Right ventricle myocardium superior (tissue), 1 donor: Measurements from ENCODE around the gene MEF2A. TPM values are rescaled to one million over a fixed set of nuclear protein-coding genes. Genes with fewer than 3 reads are reported as not detected.

Source experiments
- ATAC-seq: fragments of 200-7000 bp; cut with Tn5 transposase; one replicate; pipeline ENCODE4 v1.9.1; 2020; ENCODE audit warnings: mild to moderate bottlenecking; ENCODE audit not compliant: poor library complexity
- DNase-seq: peaks from one replicate; pipeline ENCODE4 v3.0.0-alpha.2; 2020
- intact Hi-C: fragments of 100-400 bp; cut with DNase I; formaldehyde crosslinking; loops from one replicate; pipeline ENCODE4 v1.11.2; 2022
- total RNA-seq: library from RNA; stranded (reverse); fragmentation: NEBNext Ultra II Directional; extraction: Animal tissue kit (Norgen Biotek cat#: 25700); gene quantifications from one replicate; pipeline ENCODE4 v1.2.1, GENCODE V29; 2021
- donor health status: DM: no; HTN: yes; CAD: no; lungs with severe emphysema.

Gene MEF2A
- total RNA-seq, 1 donor from 2014 or later = 137 TPM

DNA sequence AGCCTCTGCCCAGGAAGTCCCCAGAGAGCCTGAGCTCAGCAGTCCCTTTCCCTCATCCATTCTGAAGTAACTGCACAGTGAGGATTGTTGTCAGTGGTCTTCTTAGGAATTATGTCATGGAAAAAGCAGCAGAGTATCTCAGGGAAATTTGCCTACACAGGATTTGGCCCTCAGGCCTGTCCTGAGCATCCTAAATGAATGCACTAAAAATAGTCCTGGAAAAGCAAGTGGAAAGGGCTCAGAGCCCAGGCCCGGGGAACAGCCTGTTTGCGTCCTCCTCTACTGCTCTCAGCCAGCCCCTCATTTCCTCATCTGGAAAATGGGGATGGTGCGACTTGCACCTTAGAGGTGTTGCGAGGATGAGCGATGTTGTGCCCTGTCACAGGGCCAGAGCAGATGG is 145.8 kb downstream of the MEF2A start:
- DNase-seq = peak; percentile 56
- intact Hi-C loops = no loop called here
- peak; percentile 55 for ATAC-seq

DNA sequence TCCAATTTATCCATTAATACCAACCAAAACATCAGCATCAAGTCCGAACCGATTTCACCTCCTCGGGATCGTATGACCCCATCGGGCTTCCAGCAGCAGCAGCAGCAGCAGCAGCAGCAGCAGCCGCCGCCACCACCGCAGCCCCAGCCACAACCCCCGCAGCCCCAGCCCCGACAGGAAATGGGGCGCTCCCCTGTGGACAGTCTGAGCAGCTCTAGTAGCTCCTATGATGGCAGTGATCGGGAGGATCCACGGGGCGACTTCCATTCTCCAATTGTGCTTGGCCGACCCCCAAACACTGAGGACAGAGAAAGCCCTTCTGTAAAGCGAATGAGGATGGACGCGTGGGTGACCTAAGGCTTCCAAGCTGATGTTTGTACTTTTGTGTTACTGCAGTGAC is 146.6 kb downstream of the MEF2A start:
- ATAC-seq = no peak
- no peak for DNase-seq
- intact Hi-C loops = no loop called here

DNA sequence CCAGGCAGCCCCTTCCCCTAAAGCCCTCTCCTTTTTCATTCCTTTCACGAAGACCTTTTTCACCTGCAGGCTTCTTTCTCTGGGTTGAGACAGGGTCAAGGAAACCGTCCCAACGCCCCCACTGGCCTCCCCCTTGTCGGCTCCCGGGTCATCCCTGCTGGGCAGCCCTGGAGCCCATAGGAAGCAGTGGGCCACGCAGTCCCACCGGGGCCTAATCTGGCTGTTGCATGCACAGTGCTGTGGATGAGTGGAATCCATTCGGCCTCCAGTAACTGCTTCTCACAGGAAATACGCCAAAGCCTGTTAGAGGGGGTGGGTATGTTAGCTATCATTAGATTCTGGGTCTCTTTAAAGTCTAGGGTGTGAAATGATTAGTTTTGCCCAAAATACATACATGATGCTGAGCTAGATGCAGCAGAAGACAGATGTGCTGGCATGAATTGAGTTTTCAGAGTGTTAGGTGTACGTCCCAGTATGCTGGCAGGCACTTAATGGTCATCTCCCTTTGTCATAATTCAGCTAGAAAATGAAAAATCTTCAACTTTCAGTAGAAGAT is 150.8 kb downstream of the MEF2A start:
- ATAC-seq (peak; percentile 16), DNase-seq (no peak)
- intact Hi-C loops = no loop called here

DNA sequence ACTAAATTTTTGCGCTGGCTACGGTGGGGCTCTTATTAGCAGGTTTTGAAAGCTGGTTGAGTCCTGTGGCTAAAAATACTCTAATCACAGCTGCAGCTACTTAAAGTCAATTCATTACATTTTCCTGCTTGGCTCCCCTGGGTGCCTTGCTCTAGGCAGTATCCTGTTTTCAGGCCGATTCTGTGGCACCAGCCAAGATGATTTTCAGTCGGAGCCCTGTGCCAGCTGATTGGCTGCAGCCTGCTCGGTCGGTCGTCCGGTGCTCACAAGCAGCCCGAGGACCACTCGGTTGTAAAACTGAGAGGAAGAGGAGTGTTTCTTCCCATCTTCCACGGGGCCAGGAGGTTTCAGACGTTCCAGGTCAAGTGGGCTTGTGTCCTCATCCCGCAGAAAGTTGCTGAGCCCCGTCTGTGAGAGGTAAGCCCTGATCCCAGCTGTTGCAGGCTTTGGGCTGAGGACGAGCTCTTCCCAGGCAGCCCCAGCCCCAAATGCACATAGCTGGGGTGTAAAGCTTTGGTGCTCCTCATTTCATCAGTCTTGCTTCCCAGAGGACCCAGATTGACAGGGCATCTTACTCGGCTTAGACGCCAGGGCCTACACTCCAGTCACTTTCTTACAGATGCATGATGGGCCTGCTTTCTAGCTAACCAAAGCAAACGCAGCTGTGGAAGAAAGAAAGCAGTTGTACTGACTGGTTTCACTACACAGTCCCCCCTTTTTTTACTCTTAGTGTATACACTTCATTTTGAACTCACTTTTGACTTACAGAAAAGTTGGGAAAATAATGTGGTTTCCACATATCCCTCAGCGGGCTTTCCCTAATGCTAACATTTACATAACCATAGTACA is 151.6 kb downstream of the MEF2A start:
- intact Hi-C loops = no loop called here
- ATAC-seq (peak; percentile 72), DNase-seq (peak; percentile 66)

DNA sequence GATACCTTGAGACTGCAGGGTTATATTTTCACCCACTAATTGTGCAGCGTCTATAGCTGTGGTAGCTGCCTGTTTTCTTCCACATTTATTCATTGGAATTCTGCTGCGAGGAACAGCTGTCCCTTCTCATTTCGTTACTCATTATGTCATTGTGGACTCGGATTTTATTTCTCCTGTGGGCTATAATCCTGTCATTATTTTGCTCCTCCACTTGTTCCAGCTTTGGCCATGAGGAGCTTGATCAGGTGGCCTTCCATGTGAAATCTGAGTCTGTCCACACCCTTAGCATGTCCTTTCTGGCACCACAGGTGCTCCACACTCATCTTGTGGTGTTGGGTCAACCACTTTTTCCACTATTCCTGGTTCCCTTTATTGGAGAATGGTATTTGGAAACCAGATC is 152.6 kb downstream of the MEF2A start:
- ATAC-seq (no peak), DNase-seq (no peak)
- intact Hi-C loops = no loop called here

DNA sequence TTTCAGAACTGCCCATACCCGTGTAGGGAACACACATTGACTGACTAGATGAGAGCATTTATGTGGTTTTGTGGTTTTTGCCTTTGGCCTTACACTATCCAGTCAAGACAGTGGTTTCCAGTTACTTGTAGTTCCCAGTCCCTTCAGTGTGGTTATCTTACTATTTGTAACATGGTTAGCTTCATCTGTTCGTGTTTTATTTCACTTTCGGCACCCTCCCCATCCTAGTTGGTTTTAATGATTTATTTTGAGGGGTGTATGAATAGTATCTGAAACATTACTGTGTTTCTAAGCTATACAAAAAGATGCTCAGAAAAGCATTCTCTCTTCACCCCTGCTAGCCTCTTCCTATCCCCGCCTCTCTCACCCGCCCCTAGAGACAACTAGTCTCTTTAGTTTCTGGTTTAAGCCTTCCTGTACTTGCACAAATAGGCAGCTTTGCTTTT is 153.3 kb downstream of the MEF2A start:
- ATAC-seq = no peak
- no peak for DNase-seq

DNA sequence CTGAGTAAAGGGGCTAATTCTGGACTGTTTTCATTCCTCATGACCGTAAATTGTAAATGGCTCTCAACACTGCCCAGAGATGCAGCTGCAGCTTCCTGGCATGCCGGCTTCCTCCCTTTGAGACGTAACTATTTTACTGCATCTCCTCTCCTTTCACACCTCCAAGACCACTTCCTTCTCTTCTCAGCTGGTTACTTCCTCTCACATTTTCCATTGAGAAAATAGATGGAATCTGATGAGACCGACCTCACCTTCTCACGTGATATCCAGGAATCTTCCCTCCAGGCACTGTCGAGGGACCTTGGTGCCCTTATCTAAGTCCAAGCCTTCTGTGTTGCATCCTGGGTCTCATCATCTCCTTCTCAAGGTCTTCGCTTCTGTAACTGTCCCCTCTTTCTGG is 154.7 kb downstream of the MEF2A start:
- DNase-seq = no peak
- intact Hi-C loops = no loop called here
- ATAC-seq = no peak

More for the DNA sequence above, 153.3 kb downstream of the MEF2A start:
- intact Hi-C loops = no loop called here

DNA sequence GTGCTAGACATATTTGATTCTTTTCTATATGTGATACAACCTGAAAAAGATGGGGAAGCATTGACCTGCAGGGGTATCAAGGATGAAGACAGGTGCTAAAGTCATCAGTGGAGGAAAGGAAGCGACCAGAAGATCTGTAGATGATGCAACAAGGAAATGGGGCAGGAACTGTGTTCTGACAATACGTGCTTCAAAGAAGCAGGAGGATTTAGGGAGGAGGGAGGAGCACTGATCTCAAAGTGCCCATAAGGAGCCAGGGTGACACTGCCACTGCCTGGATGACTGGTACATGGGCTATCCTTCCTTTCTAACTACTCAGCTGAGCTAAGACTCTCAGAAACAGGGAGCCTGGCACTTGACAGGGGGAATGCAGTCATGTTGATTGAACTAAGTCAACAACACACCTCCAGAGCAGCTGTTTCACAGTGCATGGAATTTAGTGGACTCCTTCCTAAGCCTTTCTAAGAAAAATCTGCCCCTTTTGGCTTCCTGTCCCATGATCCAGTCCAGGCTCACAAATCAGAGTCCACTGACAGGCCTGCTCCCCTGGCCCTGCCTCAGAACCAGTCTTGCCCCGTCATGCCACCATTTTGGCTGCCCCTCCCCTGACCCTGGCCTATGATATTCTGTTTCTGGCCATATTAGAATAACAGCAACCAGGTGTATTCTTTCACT is 155.5 kb downstream of the MEF2A start:
- DNase-seq = no peak
- ATAC-seq = no peak
- intact Hi-C loops = no loop called here

DNA sequence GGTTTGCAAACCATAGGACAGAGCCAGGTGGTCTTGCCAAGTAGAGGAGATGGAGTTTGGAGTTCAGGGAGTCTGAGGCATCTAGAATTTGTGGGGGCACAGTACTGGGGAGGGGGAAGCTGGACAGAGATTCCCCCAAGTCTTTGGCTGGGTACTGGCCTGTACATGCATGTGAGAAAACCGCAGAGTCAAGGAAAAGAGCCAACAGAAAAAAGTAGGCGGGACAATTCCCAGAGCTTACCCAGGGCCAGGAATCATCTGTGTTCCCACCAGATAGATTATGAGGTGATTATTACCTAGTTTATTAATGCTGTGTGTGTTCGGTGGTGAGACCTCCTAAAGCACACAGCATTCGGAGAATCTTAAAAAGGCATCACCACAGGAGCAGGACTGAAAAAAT is 156.1 kb downstream of the MEF2A start:
- ATAC-seq = no peak
- intact Hi-C loops = no loop called here
- DNase-seq = no peak

DNA sequence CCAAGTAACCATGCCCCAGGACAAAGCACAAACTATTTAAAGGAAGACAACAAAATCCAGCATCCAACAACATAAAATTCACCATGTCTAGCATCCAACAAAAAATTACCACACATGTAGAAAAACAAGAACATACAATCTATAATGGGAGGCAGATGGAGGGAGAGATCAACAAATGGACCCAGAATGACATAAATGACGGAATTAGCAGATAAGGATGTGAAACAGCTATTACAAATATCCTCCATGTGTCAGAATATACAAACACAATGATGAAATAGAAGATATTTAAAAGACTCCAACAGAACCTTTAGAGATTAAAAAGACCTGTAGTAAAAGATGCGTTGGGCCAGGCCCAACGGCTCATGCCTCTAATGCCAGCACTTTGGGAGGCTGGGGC is 156.6 kb downstream of the MEF2A start:
- ATAC-seq (no peak), DNase-seq (no peak)
- intact Hi-C loops = no loop called here

DNA sequence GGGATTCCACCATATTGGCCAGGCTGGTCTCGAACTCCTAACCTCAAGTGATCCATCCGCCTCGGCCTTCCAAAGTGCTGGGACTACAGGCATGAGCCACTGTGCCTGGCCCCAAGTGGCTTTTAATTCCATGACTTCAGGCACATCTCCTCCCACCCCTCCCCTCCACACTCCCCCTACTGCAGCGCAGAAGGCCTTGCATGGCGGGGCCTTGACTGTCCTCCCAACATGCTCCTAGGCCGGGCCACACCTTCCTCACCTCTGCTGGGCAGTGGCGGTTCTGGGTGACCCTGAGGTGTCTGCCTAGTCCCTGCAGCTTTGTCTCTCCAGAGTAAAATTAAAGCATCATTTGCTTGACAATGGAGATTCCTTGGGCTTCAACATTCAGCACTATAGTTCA is 160.5 kb downstream of the MEF2A start:
- DNase-seq (no peak), ATAC-seq (no peak)
- intact Hi-C loops = no loop called here

DNA sequence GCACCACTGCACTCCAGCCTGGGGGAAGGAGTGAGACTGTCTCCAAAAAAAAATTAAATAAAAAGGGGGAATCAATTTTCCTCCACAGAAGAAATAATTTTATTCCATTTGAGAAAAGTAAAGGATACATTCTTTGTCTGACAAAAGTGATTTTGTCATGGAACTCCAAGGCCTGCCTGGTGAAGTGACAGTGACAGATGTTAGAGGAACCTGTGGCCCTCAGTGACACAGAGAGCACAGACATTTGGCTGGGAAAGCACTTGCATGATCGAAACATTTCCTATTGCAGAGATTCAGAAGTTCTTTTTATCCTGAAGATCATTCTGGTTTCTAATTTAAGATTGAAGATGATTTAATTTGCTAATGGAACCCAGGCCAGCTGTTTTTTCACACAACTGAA is 161.5 kb downstream of the MEF2A start:
- intact Hi-C loops = no loop called here
- ATAC-seq (no peak), DNase-seq (no peak)

DNA sequence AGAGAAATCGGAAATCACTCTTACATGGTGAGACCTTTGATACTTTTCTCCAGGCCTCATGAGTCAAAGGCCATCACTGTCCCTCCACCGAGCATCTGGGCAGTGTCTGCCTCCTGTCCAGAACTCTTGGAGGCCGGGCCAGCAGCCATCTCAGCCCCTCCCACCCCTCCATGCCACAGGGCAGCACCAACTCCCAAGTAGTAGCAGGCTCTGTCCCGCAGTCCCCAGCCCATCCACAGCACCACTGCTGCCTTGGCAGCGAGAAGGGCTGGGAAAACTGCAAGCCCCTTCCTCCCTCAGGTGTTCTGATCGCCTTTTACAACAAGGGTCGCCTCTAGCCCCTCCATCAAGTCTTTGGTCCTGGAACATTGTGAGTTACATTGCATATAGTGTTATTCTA is 161.9 kb downstream of the MEF2A start:
- DNase-seq (no peak), ATAC-seq (no peak)
- intact Hi-C loops = no loop called here

DNA sequence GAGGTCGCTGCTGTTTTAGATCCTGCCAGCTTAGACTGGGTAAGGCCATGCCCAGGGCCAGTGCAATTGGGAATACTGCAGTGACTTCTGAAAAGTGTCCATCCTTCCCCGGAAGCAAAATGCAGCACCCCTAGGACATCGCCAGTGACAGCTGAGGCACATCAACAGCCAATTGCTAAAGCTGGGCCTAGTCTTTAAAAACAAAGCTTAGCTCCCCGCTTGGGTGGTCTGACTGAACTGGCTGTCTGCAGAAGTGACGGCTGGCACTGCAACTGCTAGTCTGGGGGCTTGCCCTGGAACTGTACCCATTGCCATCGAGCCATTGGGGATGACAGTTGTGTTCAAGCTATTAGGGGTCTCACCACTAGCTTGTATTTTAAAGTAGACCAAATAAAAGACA is 163.1 kb downstream of the MEF2A start:
- no peak for ATAC-seq
- intact Hi-C loops = no loop called here
- no peak for DNase-seq

DNA sequence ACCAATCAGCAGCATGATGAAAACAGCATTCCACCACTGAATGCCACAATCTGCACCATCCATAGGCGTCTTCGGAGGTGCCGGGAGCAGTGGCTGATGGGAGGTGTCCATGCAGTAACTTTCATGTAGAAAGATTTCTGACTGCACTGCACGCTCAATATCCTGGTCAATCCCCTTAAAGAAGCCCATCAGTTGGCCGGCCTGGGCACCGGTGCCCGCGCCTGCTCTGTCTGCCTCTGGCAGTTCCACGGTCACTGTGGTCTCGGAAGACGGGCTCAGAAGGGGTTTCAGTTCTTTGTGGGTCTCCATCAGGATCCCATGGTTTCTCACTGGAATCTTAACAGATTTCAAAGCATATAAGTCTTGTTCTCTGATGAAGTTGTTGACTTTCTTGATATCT is 163.5 kb downstream of the MEF2A start:
- intact Hi-C loops = no loop called here
- ATAC-seq (no peak), DNase-seq (no peak)

DNA sequence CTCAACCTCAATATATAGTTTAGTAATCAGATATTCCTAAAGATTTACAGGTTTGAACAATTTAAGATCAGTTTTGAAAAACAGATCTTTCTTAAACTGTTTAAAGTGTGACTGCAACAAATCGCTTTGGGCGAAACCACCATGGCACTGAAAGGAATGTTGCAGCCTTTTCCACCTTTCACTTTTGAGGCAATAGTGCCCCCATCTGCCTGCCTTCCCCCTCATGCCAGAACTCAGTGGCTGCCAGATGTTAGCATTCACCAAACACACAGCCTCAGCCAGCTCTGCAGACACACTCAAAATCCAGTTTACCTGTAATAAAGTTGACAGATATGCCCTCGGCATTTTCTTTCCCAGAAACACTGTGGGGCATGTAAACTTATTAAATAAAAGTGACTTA is 164.1 kb downstream of the MEF2A start:
- intact Hi-C loops = no loop called here
- DNase-seq (no peak), ATAC-seq (peak; percentile 29)

DNA sequence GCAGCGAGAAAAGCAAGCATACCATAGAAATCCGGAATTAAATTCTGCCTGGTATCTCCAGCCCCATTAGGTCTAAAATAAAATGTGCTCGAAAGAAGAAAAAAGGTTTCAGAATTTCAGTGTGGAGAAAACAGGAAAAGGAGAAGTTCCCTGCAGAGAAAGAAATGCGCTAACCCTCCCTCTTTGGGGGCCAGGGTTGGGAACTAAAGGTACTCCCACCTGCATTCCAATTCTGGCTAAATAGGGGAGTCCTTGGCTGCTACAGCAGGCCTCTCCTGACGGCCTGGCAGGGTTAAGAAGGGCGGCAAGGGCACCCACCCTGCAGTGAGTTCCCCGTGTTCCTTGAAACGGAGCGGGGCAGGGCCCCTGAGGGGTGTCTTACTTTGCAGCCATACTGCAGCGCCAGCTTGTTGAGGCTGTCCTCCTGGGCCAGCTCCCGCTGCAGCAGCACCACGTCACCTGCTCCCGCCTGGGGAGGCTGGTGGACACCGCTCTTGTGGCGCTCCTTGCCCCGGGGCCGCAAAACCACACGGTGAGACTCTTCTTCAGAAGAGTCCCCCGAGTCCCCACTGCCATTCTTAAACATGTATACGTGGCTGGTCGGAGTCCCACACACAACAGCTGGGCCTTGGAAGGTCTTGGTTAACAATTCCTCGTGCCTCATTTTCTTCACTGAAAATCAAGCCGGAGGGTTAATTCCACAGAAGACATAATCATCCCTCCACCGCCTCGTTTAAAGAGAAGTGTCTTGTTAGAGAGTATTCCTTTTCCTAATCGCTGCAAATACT is 165.7 kb downstream of the MEF2A start:
- ATAC-seq (no peak), DNase-seq (no peak)
- intact Hi-C loops = no loop called here

DNA sequence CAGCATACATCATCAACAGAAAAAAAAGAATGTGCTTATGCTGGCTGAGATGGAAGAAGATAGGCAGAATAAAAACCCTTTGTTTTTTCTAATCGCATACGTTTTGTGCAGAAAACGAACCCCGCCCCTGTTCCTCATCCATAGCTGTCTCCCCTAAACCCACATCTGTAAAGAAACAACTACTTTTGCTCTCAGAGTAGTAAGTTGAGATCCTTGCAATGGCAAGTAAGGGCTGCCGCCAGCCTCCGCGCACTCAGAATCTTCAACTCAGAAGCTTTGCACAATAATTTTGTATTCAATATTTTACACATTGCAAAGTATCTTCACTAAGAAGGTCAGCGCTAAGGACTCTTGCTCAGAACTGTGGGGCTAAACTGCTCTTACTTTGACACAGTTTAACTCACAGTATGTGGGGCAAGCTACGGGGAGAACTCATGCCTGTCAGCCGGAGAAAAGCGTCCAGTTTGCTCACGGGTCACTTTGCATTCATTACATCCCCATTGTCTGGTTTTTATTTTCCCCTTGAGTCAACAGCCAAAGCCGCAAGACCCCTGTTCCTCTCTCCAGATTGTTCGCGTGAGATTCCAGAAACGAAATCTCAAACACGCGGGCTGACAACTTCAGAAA is 166.5 kb downstream of the MEF2A start:
- intact Hi-C loops = no loop called here
- DNase-seq = no peak
- peak; percentile 14 for ATAC-seq

DNA sequence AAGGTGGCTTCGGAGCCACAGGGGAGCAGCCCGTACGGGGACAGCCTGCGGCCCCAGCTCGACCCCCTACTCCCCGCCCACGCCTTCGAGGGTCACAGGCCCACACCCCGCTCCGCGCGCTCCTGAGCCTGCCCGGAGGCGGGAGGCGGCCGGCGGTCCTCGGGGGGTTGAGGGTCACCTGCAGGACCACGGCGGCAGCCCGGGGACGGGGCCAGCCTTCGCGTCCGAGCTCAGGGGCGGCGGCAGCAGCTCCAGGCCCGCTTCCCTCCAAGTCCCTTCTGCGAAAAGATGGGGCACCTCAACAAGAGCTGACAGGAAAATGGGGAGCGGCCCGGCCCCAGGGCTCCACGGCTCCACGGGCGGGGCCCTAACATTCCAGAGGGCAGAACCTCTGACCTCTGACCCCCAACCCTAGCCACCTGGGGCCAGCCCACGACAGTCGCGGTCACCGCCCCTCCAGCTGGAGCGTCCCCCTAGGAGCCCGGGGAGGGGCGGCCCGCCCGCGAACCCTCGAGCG is 167.0 kb downstream of the MEF2A start:
- ATAC-seq (peak; percentile 12), DNase-seq (peak; percentile 60)
- intact Hi-C loops = no loop called here
